Fibroblast of villous mesenchyme (primary cell): ENCODE data around the gene GASK1A. TPM values are rescaled to one million over a fixed set of nuclear protein-coding genes. Genes with fewer than 3 reads are reported as not detected.

Experiments
- DNase-seq: peaks from one replicate; pipeline ENCODE4 v3.0.0-alpha.2; 2010; ENCODE audit warnings: low read depth
- H3K4me3 ChIP-seq: 2 replicates; pipeline ENCODE4 v1.5.1; 2011; ENCODE audit warnings: low read depth, mild to moderate bottlenecking, low read length
- total RNA-seq: library from RNA; depleted of rRNA; stranded (reverse); fragments of >200 nt; gene quantifications from 2 replicates; pipeline ENCODE4 v1.2.3, GENCODE V29; 2012
- TF ChIP-seq, protein P1 (sequence below): IDR thresholded peaks from 2 replicates; pipeline ENCODE4 v1.5.1; 2012; ENCODE audit warnings: low read depth, mild to moderate bottlenecking, low read length; ENCODE audit not compliant: insufficient read depth

The GASK1A gene
- total RNA-seq, 1 donor, result 1.7 TPM

DNA sequence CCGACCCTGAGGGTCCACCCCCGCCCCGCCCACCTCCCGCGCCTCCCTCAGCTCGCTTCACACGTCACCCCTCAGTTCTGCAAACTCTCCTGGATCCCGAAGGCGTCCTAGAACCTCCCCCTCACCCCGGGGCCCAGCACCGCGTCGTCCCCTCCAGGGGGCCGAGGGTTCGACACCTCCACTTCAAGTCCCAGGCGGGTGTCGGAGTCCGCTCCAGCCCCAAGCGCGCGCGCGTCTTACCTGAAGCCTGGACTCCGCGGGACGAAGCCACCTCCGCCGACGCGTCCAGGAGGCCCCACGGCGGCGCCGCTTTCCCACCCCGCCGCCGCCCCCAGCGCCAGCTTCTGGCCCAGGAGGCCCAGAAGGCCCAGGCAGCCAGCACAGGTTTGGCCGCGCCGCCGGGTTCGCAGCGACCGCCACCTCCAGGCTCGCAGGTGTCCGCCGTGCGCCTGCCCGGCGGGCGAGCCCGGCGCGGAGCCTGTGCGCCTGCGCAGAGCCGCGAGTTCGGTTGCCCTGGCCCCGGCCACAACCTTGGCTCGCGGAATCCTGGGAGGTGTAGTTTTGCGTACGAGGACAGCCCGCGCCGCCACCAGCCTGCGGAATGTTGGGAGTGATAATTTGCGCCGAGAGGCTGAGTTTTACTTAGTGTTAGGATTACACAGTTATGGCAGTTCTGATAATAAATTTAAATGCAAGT is 126.6 kb downstream of the GASK1A start, which contains the start of gene POMGNT2:
Gene POMGNT2, minus strand, starts transcription at position 484 of the 697 bp plus-strand sequence. CDS start 24,648 bp downstream, outside the sequence.
- DNase-seq, result peak; percentile 77
- peak within 1 kb of the TSS; percentile 67 for H3K4me3 ChIP-seq
- TF ChIP-seq, protein P1, sequence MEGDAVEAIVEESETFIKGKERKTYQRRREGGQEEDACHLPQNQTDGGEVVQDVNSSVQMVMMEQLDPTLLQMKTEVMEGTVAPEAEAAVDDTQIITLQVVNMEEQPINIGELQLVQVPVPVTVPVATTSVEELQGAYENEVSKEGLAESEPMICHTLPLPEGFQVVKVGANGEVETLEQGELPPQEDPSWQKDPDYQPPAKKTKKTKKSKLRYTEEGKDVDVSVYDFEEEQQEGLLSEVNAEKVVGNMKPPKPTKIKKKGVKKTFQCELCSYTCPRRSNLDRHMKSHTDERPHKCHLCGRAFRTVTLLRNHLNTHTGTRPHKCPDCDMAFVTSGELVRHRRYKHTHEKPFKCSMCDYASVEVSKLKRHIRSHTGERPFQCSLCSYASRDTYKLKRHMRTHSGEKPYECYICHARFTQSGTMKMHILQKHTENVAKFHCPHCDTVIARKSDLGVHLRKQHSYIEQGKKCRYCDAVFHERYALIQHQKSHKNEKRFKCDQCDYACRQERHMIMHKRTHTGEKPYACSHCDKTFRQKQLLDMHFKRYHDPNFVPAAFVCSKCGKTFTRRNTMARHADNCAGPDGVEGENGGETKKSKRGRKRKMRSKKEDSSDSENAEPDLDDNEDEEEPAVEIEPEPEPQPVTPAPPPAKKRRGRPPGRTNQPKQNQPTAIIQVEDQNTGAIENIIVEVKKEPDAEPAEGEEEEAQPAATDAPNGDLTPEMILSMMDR, result no peak

GRCh38 chr3:43106293-43106628 is 127.2 kb downstream of the GASK1A start:
- TF ChIP-seq, protein P1, result no peak
- DNase-seq, result no peak
- peak overlapping the region; percentile 32 for H3K4me3 ChIP-seq

Other genes with a start within 250 kb of the GASK1A start
- gene CCDC13, start 206.1 kb upstream of the GASK1A start, total RNA-seq, result 0.43 and 0.64 TPM in 2 replicates
- 130 and 184 TPM in 2 replicates for gene HIGD1A, start 174.8 kb upstream of the GASK1A start, total RNA-seq
- under 0.01 TPM in 1 of 2 replicates, not detected in the other for gene ACKR2, start 169.9 kb upstream of the GASK1A start, total RNA-seq
- not detected in 2 replicates for gene CYP8B1, start 103.4 kb upstream of the GASK1A start, total RNA-seq
- gene ZNF662, start 73.2 kb upstream of the GASK1A start, total RNA-seq, result 3.5 and 3.9 TPM in 2 replicates
- 9.1 and 9.7 TPM in 2 replicates for gene POMGNT2, start 126.8 kb downstream of the GASK1A start, total RNA-seq